H9 (cell line): ENCODE measurements around the gene NOSIP. TPM values are rescaled to one million over a fixed set of nuclear protein-coding genes. Genes with fewer than 3 reads are reported as not detected.

Experiments
- DNase-seq: peaks from one replicate; pipeline ENCODE4 v3.0.0-alpha.2; 2017
- H2AFZ ChIP-seq: one replicate; pipeline ENCODE4 v1.6.1; 2013; ENCODE audit warnings: mild to moderate bottlenecking, low read length, control low read depth, moderate library complexity
- H2AK5ac ChIP-seq: 2 replicates; pipeline ENCODE4 v1.6.1; 2013; ENCODE audit warnings: low read length, control low read depth, mixed read lengths; ENCODE audit not compliant: insufficient read length
- H2BK120ac ChIP-seq: one replicate; pipeline ENCODE4 v1.6.1; 2013; ENCODE audit warnings: low read depth, mild to moderate bottlenecking, low read length, control low read depth, inconsistent platforms; ENCODE audit not compliant: poor library complexity, severe bottlenecking
- H2BK12ac ChIP-seq: 2 replicates; pipeline ENCODE4 v1.6.1; 2013; ENCODE audit warnings: low read length, control low read depth, mixed read lengths, low read depth; ENCODE audit not compliant: insufficient read length
- H2BK15ac ChIP-seq: 2 replicates; pipeline ENCODE4 v1.6.1; 2013; ENCODE audit warnings: low read depth, low read length, control low read depth
- H2BK20ac ChIP-seq: one replicate; pipeline ENCODE4 v1.6.1; 2013; ENCODE audit warnings: low read depth, mild to moderate bottlenecking, low read length, control low read depth, inconsistent platforms; ENCODE audit not compliant: poor library complexity, severe bottlenecking
- H2BK5ac ChIP-seq: 2 replicates; pipeline ENCODE4 v1.6.1; 2013; ENCODE audit warnings: low read length, control low read depth, mixed read lengths; ENCODE audit not compliant: insufficient read length
- H3K14ac ChIP-seq: 2 replicates; pipeline ENCODE4 v1.6.1; 2013; ENCODE audit warnings: low read length, control low read depth; ENCODE audit not compliant: insufficient read depth
- H3K18ac ChIP-seq: 2 replicates; pipeline ENCODE4 v1.6.1; 2013; ENCODE audit warnings: low read depth, mild to moderate bottlenecking, mixed read lengths, low read length, control low read depth; ENCODE audit not compliant: insufficient read length
- H3K23ac ChIP-seq: 2 replicates; pipeline ENCODE4 v1.6.1; 2013; ENCODE audit warnings: low read length, control low read depth, mixed read lengths, low read depth; ENCODE audit not compliant: insufficient read length
- H3K23me2 ChIP-seq: 2 replicates; pipeline ENCODE4 v1.6.1; 2013; ENCODE audit warnings: low read depth, mild to moderate bottlenecking, mixed read lengths, low read length, control low read depth; ENCODE audit not compliant: insufficient read length, poor library complexity, severe bottlenecking
- H3K27ac ChIP-seq: 2 replicates; pipeline ENCODE4 v1.5.1; 2013; ENCODE audit warnings: low read length, control low read depth, mixed read lengths, low read depth; ENCODE audit not compliant: insufficient read length
- H3K27me3 ChIP-seq: 2 replicates; pipeline ENCODE4 v1.6.1; 2013; ENCODE audit warnings: low read length, control low read depth, inconsistent platforms; ENCODE audit not compliant: insufficient read depth
- H3K4ac ChIP-seq: 2 replicates; pipeline ENCODE4 v1.6.1; 2013; ENCODE audit warnings: low read depth, mild to moderate bottlenecking, control low read depth, inconsistent platforms, low read length, moderate library complexity
- H3K4me1 ChIP-seq: 2 replicates; pipeline ENCODE4 v1.6.1; 2013; ENCODE audit warnings: low read length, control low read depth, inconsistent platforms; ENCODE audit not compliant: insufficient read depth
- H3K4me2 ChIP-seq: 2 replicates; pipeline ENCODE4 v1.6.1; 2013; ENCODE audit warnings: low read length, control low read depth, mixed read lengths; ENCODE audit not compliant: insufficient read length, insufficient read depth
- H3K56ac ChIP-seq: 2 replicates; pipeline ENCODE4 v1.6.1; 2013; ENCODE audit warnings: low read depth, mild to moderate bottlenecking, mixed read lengths, low read length, control low read depth; ENCODE audit not compliant: insufficient read length
- H3K79me1 ChIP-seq: 2 replicates; pipeline ENCODE4 v1.6.1; 2013; ENCODE audit warnings: low read depth, mild to moderate bottlenecking, moderate library complexity, low read length, control low read depth, inconsistent platforms; ENCODE audit not compliant: insufficient read depth, poor library complexity, severe bottlenecking
- H3K79me2 ChIP-seq: 2 replicates; pipeline ENCODE4 v1.6.1; 2013; ENCODE audit warnings: low read length, control low read depth, inconsistent platforms; ENCODE audit not compliant: insufficient read depth
- H3K9ac ChIP-seq: 2 replicates; pipeline ENCODE4 v1.6.1; 2013; ENCODE audit warnings: low read length, control low read depth, mixed read lengths; ENCODE audit not compliant: insufficient read length; ENCODE audit errors: extremely low read depth
- H3K9me3 ChIP-seq: one replicate; pipeline ENCODE4 v1.6.1; 2013; ENCODE audit warnings: low read depth, low read length, inconsistent platforms; ENCODE audit not compliant: control insufficient read depth
- H3T11ph ChIP-seq: one replicate; pipeline ENCODE4 v1.6.1; 2013; ENCODE audit warnings: mild to moderate bottlenecking, low read length, control low read depth, inconsistent platforms
- H4K20me1 ChIP-seq: one replicate; pipeline ENCODE4 v1.6.1; 2013; ENCODE audit not compliant: control insufficient read depth, insufficient read length, insufficient read depth
- H4K5ac ChIP-seq: 2 replicates; pipeline ENCODE4 v1.6.1; 2013; ENCODE audit warnings: low read depth, mild to moderate bottlenecking, mixed read lengths, low read length, control low read depth; ENCODE audit not compliant: insufficient read length
- H4K8ac ChIP-seq: replicated peaks from 2 replicates; pipeline ENCODE4 v1.6.1; 2013; ENCODE audit warnings: low read length, control low read depth, mixed read lengths, low read depth; ENCODE audit not compliant: insufficient read length
- H4K91ac ChIP-seq: 2 replicates; pipeline ENCODE4 v1.6.1; 2013; ENCODE audit warnings: low read depth, mild to moderate bottlenecking, moderate library complexity, mixed read lengths, low read length, control low read depth; ENCODE audit not compliant: insufficient read length
- H3K27ac Mint-ChIP-seq, 3 experiments: 2 replicates in 2 of 3; 3 replicates in 1 of 3; pipeline ENCODE4 v1.8.0; 2020 to 2021; ENCODE audit warnings: mixed read lengths in 3 of 3, mild to moderate bottlenecking in 1 of 3, moderate library complexity in 1 of 3
- H3K27me3 Mint-ChIP-seq: 2 replicates; pipeline ENCODE4 v1.8.0; 2021; ENCODE audit warnings: low read depth, mild to moderate bottlenecking, moderate library complexity, mixed read lengths
- H3K36me3 Mint-ChIP-seq, 3 experiments: 2 replicates in 2 of 3; 3 replicates in 1 of 3; pipeline ENCODE4 v1.8.0; 2020 to 2021; ENCODE audit warnings: low read depth in 3 of 3, mixed read lengths in 3 of 3; ENCODE audit not compliant: insufficient read depth in 1 of 3
- H3K4me1 Mint-ChIP-seq, 2 experiments: 2 replicates each; pipeline ENCODE4 v1.8.0; 2020; ENCODE audit warnings: mixed read lengths in 2 of 2
- H3K4me3 Mint-ChIP-seq, 2 experiments: 2 replicates in 1 of 2; 3 replicates in 1 of 2; pipeline ENCODE4 v1.8.0; 2020 to 2021; ENCODE audit warnings: mild to moderate bottlenecking in 2 of 2, mixed read lengths in 2 of 2, moderate library complexity in 1 of 2
- H3K9me3 Mint-ChIP-seq, 2 experiments: 2 replicates in 1 of 2; 3 replicates in 1 of 2; pipeline ENCODE4 v1.8.0; 2020; ENCODE audit warnings: mild to moderate bottlenecking in 2 of 2, mixed read lengths in 2 of 2, moderate library complexity in 1 of 2
- CTCF ChIP-seq: fragments of 200-600 bp; sonication (generic); conservative IDR thresholded peaks from 3 replicates; pipeline ENCODE4 v1.8.0; 2021; ENCODE audit warnings: antibody characterized with exemption, mild to moderate bottlenecking
- WGBS: extraction: QIAGEN DNeasy Blood & Tissue Kit; methylation state at CpG from one replicate; pipeline ENCODE4 v1.1.7; 2013; ENCODE audit warnings: missing lambda C conversion rate, low lambda C conversion rate, mixed read lengths; ENCODE audit not compliant: insufficient read length; ENCODE audit errors: extremely low coverage; 5-methylcytosine and 5-hydroxymethylcytosine counted together
- total RNA-seq: library from RNA; stranded (reverse); gene quantifications from 2 replicates; pipeline ENCODE4 v1.2.1, GENCODE V29; 2021

Gene NOSIP
- total RNA-seq, 1 experiment from 2014 or later = 78.4 TPM

- Histone ChIP-seq H3K23me2 (no peaks in the 10 kb centered on the region), H3K4me2 (no peak overlapping the region), H3K23ac (no peak overlapping the region), H3K18ac (no peak overlapping the region), H2AK5ac (no peak overlapping the region), H2BK12ac (no peak overlapping the region), H3K27ac (no peak overlapping the region), H3K79me1 (no peaks in the 10 kb centered on the region), H4K20me1 (no peaks in the 10 kb centered on the region), H4K8ac (no peak overlapping the region), H4K5ac (no peak overlapping the region), H3K79me2 (peaks cover 7% of the 10 kb centered on the region; the same call in 1 of the 2 replicates), H3K27me3 (no peaks in the 10 kb centered on the region), H3K14ac (no peak overlapping the region), H3K9ac (no peak overlapping the region), H3K9me3 (no peaks in the 10 kb centered on the region), H3K56ac (no peak overlapping the region), H3T11ph (no peak overlapping the region), H2BK120ac (no peak overlapping the region), H2AFZ (no peak overlapping the region), H2BK15ac (no peak overlapping the region), H3K4me1 (no peaks in the 10 kb centered on the region), H2BK20ac (no peak overlapping the region), H3K4ac (no peak overlapping the region), H2BK5ac (no peak overlapping the region), H4K91ac (no peak overlapping the region)
- peak overlapping the region in 1 of 3 experiments; percentile 62; a peak in 1 of 7 replicates for H3K27ac Mint-ChIP-seq
- DNase-seq = no peak
- no peaks in the 10 kb centered on the region for H3K4me1 Mint-ChIP-seq
- no CpG with 5 or more reads among the region's 38 CpGs for WGBS
- H3K27me3 Mint-ChIP-seq = no peaks in the 10 kb centered on the region
- H3K4me3 Mint-ChIP-seq = no peak overlapping the region
- no peak for TF ChIP-seq CTCF
- H3K9me3 Mint-ChIP-seq = no peaks in the 10 kb centered on the region
- H3K36me3 Mint-ChIP-seq = peaks cover 34 to 81% (median 78%) of the 10 kb centered on the region in 3 experiments
These were observed 21.2 kb upstream of the NOSIP start for GRCh38 chr19:49601482-49602038.
